Measurements from ENCODE around the gene ENKD1.

ENKD1 gene

GRCh38 chr16:67651039-67651438 lies 15.5 kb downstream of the ENKD1 start:
- no peak for DNase-seq (ENCODE audit: low read depth, low spot score)

- no peak for DNase-seq (ENCODE audit: low read depth, low spot score)
Measured at GRCh38 chr16:67650023-67650422, 16.5 kb downstream of the ENKD1 start.

GRCh38 chr16:67649494-67649931 lies 17.0 kb downstream of the ENKD1 start:
- DNase-seq (ENCODE audit: low read depth, low spot score), result no peak

GRCh38 chr16:67648764-67649407 lies 17.7 kb downstream of the ENKD1 start:
- DNase-seq (ENCODE audit: low read depth, low spot score), result no peak

GRCh38 chr16:67648088-67648763 lies 18.3 kb downstream of the ENKD1 start:
- DNase-seq (ENCODE audit: low read depth, low spot score), result no peak

GRCh38 chr16:67647681-67648080 lies 18.9 kb downstream of the ENKD1 start:
- no peak for DNase-seq (ENCODE audit: low read depth, low spot score)

- no peak for DNase-seq (ENCODE audit: low read depth, low spot score)
Measured at GRCh38 chr16:67647111-67647651, 19.4 kb downstream of the ENKD1 start.

- DNase-seq (ENCODE audit: low read depth, low spot score), result no peak
Measured at GRCh38 chr16:67645397-67646121, 21.0 kb downstream of the ENKD1 start.

- DNase-seq (ENCODE audit: low read depth, low spot score), result no peak
Measured at GRCh38 chr16:67644038-67644437, 22.5 kb downstream of the ENKD1 start.

- no peak for DNase-seq (ENCODE audit: low read depth, low spot score)
Measured at GRCh38 chr16:67641779-67642708, 24.5 kb downstream of the ENKD1 start.

GRCh38 chr16:67637625-67638024 lies 28.9 kb downstream of the ENKD1 start:
- DNase-seq (ENCODE audit: low read depth, low spot score), result no peak

GRCh38 chr16:67636713-67637112 lies 29.8 kb downstream of the ENKD1 start:
- DNase-seq (ENCODE audit: low read depth, low spot score), result no peak

- DNase-seq (ENCODE audit: low read depth, low spot score), result no peak
Measured at GRCh38 chr16:67632415-67633172, 34.0 kb downstream of the ENKD1 start.

- DNase-seq (ENCODE audit: low read depth, low spot score), result no peak
Measured at GRCh38 chr16:67628216-67628615, 38.3 kb downstream of the ENKD1 start.

- no peak for DNase-seq (ENCODE audit: low read depth, low spot score)
Measured at GRCh38 chr16:67613808-67614207, 52.7 kb downstream of the ENKD1 start.
